NCI-H1105 treated with DMSO at 0.1 percent for 48 hours (cell line): Measurements from ENCODE around the gene TMA7B.

Source experiments
- DNase-seq: peaks from one replicate; lab custom pipeline; 2025; lab: John Stamatoyannopoulos, UW

TMA7B gene

DNA sequence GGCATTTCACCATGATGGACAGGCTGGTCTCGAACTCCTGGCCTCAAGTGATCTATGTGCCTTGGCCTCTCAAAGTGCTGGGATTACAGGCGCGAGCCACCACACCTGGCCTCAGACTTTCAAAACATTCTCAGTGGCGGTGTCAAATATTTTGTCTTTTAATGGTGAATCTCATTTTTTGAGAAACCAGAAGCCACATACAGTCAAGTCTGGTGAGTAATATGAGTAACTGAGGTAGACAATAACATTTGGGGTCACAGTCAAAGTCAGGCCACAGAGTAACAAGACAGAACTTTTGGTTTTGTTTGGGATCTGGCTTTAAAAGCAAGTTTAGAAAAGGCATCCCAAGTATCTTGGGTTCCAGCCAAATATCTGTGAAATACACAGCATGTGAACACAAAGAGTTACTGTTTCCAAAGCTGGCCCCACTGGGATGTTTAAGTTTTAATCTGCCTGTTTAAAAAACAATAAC lies 5.6 kb upstream of the TMA7B start:
- DNase-seq, result no peak

DNA sequence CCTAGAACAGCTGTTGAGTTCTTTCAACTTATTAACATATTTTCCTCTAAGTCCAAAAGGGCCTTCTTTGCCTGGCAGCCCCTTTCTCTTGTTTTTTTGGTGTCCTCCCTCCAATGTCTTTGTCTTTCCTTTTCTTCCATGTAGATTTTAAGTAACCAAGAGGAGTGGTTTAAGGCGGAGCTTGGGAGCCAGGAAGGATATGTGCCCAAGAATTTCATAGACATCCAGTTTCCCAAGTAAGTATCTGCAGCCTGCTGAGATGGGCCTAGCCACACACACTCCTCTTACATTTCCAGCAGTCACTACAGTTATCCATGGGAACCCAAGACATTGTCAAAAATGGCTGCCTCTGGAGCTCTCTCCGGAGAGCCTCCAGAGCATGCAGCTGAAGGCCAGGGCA lies 4.5 kb upstream of the TMA7B start:
- no peak for DNase-seq

GRCh38 chr22:39956932-39957664 lies 3.1 kb upstream of the TMA7B start:
- no peak for DNase-seq

GRCh38 chr22:39958009-39958711 lies 2.0 kb upstream of the TMA7B start:
- DNase-seq, result no peak

DNA sequence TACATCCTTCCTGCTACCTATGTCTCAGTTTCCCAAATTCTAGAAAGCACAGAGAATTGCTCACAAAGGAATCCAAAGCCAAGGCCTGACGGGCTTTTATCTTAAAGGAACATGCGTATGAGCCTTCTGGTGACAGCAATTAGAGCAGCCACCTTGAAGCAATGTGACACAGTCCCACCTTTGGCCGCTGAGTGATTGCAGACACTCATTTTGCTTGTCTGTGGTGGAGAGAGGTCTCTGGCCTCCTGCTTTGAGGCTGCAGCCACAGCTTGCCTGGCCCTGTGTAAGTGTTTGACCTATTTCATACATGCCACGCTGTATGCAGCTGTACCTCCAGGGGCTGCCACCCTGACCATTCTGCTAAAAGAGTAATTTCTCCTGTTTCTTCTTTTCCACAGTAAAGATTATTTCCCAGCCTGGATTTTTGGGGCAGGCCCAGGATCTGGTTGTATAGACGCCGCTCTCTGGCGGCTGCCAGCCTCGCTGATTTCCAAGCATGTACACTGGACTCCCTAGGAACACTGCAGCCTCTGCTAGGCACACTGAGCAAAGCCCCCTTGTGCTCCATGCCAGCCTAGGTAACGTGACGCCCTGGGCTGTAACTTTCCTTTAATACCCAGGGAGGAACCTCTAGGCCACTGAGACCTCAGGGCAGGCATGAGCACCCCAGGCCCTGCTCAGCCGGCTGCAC lies 1.1 kb upstream of the TMA7B start:
- no peak for DNase-seq

- no peak for DNase-seq
Observed at GRCh38 chr22:39960791-39961746, 872 bp downstream of the TMA7B start.

DNA sequence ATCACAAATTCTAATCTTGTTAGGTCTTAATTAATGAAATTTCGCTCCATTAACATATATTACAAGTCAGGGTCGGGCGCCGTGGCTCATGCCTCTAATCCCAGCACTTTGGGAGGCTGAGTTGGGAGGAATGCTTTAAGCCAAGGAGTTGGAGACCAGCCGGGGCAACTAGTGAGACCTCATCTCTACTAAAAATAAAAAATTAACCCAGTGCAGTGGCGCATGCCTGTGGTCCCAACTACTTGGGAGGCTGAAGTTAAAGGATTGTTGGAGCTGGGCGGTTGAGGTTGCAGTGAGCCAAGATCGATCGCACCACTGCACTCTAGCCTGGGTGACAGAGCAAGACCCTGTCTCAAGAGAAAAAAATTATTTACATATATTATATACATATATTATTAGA lies 1.9 kb downstream of the TMA7B start:
- no peak for DNase-seq

DNA sequence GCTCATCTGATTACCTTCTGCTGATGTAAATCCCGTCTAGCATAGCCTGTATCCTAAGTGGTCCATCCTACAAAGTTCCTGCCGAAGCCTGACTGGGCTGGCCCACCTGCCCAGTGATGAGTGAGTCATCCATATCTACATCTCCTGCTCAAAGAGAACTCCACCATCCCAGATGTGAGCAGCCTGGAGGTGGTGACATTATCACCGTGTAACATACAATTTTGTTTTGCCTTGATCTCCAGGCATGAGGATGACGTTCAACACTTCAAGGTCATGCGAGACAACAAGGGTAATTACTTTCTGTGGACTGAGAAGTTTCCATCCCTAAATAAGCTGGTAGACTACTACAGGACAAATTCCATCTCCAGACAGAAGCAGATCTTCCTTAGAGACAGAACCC lies 5.6 kb downstream of the TMA7B start:
- no peak for DNase-seq

DNA sequence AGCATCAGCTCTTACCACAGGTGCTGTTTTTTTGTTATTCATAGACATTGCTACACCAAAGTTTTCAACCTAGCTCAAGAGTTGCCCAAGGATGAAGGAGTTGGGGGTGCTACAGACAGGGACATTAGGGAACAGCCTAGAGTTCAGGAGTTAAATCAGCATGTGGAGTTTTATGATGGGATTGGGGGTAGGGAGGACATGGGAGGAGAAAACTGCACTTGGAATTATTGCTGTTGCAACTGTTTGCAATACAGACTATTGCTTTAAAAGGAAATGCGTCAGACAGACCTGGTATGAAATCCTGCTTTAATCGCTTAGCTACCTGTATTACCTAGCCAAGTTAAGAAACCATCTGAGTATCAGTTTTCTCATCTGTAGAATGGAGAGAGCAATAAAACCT lies 6.3 kb downstream of the TMA7B start:
- DNase-seq, result no peak

DNA sequence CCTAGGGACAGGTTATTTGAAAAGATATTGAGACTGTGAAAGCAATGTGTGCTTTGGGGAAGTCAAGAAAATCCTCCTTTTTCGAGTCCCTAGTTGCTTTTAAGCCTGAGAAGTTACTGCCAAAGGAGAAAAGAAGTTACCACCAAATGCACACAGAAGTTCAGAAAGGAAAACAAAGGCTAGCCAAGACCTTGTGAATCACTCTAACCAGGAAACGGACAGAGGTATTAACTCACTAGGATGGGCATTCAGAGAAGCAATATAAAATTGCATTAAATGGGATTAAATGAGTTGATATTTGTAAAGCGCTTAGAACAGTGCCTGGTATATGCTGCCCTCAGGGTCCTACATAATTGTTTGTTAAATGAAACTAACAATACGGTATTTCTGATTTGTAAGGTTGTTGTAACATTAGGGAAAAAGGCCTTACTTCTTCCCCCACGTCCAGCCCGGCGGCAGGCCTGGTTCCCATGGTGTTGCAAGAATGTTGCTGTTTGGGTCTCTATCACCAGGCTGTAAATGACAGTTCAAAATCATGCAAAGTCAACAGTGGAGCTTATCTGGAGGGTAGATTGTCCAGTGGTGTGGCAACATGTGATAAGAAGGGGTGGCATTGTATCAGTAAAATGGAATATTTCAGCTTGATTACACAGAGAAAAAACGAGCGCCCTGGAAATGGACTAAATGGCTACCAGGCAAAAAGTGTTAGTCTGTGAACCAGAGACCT lies 7.1 kb downstream of the TMA7B start:
- no peak for DNase-seq

- no peak for DNase-seq
Observed at GRCh38 chr22:39967996-39968972, 8.1 kb downstream of the TMA7B start.

DNA sequence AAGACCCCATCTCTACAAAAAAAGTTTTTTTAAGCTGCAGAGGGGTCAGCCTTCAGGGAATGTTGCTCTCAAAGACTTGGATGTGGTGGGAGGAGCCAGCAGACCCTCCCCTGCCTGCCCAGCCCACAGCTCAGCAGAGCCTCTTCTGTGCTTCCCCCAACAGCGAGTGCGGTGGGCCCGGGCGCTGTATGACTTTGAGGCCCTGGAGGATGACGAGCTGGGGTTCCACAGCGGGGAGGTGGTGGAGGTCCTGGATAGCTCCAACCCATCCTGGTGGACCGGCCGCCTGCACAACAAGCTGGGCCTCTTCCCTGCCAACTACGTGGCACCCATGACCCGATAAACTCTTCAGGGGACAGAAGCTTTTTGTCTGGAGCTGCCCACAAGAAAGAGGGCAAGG lies 10.5 kb downstream of the TMA7B start:
- no peak for DNase-seq

DNA sequence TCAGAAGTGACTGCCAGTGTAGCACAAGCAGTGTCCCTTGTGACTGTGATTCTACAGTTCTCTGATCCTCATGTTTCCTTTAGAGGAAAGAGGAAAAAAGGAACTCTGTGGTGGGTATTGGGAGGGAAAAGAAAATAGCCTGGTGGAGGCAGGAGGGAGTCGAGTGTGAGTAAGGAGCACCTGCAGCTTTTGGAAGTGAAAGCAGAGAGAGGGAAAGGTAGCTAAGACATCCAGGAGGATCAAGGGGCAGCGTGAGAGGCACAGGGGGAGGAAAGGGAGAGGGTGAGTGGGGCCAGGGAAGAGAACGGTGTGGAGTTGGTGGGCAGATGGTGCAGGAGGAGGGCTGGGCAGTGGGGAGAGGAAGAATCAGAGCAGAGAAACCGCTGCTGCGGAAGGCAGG lies 12.4 kb downstream of the TMA7B start:
- DNase-seq, result no peak

- DNase-seq, result no peak
Observed at GRCh38 chr22:39973656-39974055, 13.5 kb downstream of the TMA7B start.

DNA sequence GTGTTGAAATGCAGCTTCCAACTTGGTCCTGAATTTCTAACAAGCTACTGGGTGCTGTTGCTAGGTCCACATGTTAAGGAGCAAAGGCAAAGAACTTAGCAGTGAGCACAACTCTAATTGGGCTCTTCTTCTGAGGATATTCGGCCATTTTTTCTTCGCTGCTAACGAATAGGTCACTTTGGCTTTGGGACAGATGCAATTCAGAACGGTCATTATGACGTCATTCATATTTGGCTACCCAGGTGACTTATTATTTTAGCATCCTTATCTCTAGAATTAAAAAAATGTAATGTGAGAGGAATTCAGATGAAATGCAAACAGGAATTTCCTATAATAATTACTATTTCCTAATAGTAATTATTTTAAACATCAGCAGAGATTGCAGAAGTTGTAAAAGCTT lies 13.9 kb downstream of the TMA7B start:
- no peak for DNase-seq

GRCh38 chr22:39979048-39979447 lies 18.9 kb downstream of the TMA7B start:
- DNase-seq, result no peak

- no peak for DNase-seq
Observed at GRCh38 chr22:39979458-39979857, 19.3 kb downstream of the TMA7B start.

DNA sequence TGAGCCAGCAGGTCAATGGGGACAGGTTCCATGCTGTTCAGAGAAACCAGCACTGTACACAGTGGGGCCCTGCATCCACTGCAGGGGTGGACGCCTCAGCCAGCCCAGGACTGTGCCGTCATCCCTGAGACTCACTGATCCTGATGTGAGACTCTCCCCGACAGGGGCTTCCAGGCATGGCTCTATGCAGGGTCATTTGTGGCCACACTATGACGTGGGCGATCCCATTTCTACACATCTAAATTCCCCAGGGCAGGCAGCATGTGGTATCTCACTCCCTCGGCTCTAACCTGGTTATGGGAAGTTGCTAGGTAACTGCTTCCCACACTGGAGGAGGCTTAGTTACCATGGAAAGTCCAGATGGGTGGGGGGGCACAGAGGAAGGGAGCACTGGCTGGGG lies 20.4 kb downstream of the TMA7B start:
- no peak for DNase-seq

DNA sequence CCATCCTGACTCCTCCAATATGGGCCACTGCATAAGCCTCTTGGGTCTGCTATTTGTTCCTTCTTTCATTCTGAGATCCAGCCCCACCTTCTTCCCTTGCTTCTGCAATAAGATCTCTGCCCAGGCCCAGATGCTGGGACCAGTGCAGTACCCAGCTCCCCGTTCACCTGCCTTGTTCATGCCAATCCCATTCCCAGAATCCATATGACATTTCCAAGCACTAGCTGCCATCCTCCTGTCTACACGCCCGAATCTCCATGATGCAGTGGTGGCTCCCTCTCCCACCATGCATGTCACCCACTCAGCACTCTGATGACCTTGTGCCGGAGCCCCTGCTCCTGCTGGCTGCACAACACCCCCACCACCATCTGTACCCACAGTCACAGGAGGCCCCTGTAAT lies 23.1 kb downstream of the TMA7B start:
- no peak for DNase-seq

DNA sequence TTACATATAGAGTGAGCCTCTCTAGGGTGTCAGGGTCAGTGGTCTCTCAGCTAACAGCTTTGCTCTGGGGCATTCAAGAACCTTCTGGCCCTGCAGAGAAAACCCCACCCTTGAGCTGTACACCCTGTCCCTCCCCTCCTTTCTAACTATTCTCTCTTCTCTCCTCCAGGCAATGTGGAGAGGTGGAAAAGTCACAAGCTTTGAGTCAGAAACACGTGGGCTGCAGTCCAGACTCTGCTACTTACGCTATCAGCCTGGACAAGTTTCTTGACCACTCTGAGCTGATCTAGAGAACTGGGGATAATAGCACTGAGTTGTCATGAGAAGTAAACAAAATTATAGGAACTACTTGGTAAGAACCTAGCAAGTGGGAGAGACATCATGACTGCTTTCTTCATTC lies 23.8 kb downstream of the TMA7B start:
- DNase-seq, result no peak
